PC-3 (cell line): Measurements from ENCODE around the gene TFEB.

Experiments
- EZH2 ChIP-seq: fragments of 300-600 bp; sonication (generic); IDR thresholded peaks from one replicate; pipeline ENCODE4 v1.6.1; 2017; ENCODE audit warnings: antibody characterized with exemption, mild to moderate bottlenecking, low read length; ENCODE audit not compliant: unreplicated experiment
- EZH2phosphoT487 ChIP-seq: fragments of 300-600 bp; sonication (generic); IDR thresholded peaks from 2 replicates; pipeline ENCODE4 v1.6.1; 2018; ENCODE audit warnings: mild to moderate bottlenecking, antibody characterized with exemption, low read length, borderline replicate concordance
- TF ChIP-seq, protein P1 (sequence below): fragments of 300-600 bp; sonication (generic); conservative IDR thresholded peaks from 2 replicates; pipeline ENCODE4 v1.5.1; 2017; ENCODE audit warnings: antibody characterized with exemption, low read depth, mild to moderate bottlenecking, low read length

DNA sequence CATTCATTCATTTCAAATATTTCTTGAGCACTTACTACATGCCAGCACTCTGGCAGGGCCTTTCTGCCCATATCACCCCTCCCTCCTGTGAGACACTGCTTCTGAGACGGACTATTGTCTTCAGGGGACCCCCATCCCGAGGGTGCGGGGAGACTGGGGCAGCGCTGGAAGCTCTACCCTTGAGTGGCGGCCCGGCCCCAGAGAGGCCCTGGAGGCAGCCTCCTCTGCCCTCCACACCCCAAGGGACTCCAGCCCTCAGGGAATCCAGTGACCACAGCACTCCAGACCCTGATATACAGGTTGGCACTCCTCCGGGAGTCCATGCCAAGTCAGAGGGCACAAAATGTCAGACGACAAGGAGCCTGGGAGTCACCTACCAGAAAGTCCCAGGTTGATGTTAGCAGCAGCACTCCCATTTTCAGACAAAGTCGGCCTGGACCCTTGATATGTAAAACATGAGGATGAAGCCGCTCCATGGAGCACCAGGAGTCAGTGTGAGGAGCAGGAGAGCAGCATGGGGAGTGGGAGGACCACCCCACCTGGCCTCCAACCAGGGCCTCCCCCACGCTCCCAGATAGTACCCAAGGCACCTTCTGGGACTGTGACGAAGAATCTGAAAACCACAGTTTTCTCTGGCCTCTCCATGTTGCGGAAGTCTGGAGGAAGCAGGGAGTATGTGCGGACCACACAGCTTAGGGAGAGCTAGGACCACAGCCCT is 20.7 kb downstream of the TFEB start:
- TF ChIP-seq, protein P1, sequence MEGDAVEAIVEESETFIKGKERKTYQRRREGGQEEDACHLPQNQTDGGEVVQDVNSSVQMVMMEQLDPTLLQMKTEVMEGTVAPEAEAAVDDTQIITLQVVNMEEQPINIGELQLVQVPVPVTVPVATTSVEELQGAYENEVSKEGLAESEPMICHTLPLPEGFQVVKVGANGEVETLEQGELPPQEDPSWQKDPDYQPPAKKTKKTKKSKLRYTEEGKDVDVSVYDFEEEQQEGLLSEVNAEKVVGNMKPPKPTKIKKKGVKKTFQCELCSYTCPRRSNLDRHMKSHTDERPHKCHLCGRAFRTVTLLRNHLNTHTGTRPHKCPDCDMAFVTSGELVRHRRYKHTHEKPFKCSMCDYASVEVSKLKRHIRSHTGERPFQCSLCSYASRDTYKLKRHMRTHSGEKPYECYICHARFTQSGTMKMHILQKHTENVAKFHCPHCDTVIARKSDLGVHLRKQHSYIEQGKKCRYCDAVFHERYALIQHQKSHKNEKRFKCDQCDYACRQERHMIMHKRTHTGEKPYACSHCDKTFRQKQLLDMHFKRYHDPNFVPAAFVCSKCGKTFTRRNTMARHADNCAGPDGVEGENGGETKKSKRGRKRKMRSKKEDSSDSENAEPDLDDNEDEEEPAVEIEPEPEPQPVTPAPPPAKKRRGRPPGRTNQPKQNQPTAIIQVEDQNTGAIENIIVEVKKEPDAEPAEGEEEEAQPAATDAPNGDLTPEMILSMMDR = no peak
- TF ChIP-seq EZH2 (no peak), EZH2phosphoT487 (no peak)
